Osteoblast (primary cell): ENCODE results near the gene GRID1. TPM values are rescaled to one million over a fixed set of nuclear protein-coding genes. Genes with fewer than 3 reads are reported as not detected.

Source experiments
- DNase-seq: peaks from one replicate; pipeline ENCODE4 v3.0.0; 2011; ENCODE audit warnings: low spot score, mixed read lengths; ENCODE audit not compliant: insufficient read length; ENCODE audit errors: missing footprints
- H2AFZ ChIP-seq: 2 replicates; pipeline ENCODE4 v1.6.0; 2011; ENCODE audit warnings: mild to moderate bottlenecking, low read length
- H3K27ac ChIP-seq: 2 replicates; pipeline ENCODE4 v1.5.1; 2011; ENCODE audit warnings: mild to moderate bottlenecking, low read depth, low read length, moderate library complexity
- H3K27me3 ChIP-seq: 2 replicates; pipeline ENCODE4 v1.6.0; 2012; ENCODE audit warnings: mild to moderate bottlenecking, control low read depth, inconsistent platforms, low read length, moderate library complexity; ENCODE audit not compliant: insufficient read depth
- H3K36me3 ChIP-seq: 2 replicates; pipeline ENCODE4 v1.5.1; 2011; ENCODE audit warnings: mild to moderate bottlenecking, low read length, control low read depth, moderate library complexity; ENCODE audit not compliant: insufficient read depth
- H3K4me1 ChIP-seq: 2 replicates; pipeline ENCODE4 v1.5.1; 2011; ENCODE audit warnings: mild to moderate bottlenecking, low read length, control low read depth, moderate library complexity; ENCODE audit not compliant: insufficient read depth
- H3K4me2 ChIP-seq: 2 replicates; pipeline ENCODE4 v1.6.0; 2011; ENCODE audit warnings: mild to moderate bottlenecking, low read length; ENCODE audit not compliant: insufficient read depth
- H3K4me3 ChIP-seq: fragments of 200-600 bp; sonication (generic); 3 replicates; pipeline ENCODE4 v1.5.1; 2012; ENCODE audit warnings: mild to moderate bottlenecking, low read length, inconsistent platforms; ENCODE audit not compliant: insufficient read depth
- H3K79me2 ChIP-seq: 2 replicates; pipeline ENCODE4 v1.6.0; 2012; ENCODE audit warnings: mild to moderate bottlenecking, low read length, control low read depth, inconsistent platforms; ENCODE audit not compliant: insufficient read depth
- H3K9me3 ChIP-seq: 2 replicates; pipeline ENCODE4 v1.5.1; 2011; ENCODE audit warnings: low read depth, low read length, control low read depth
- H4K20me1 ChIP-seq: 2 replicates; pipeline ENCODE4 v1.6.0; 2012; ENCODE audit warnings: mild to moderate bottlenecking, low read length, control low read depth; ENCODE audit not compliant: insufficient read depth
- CTCF ChIP-seq: IDR thresholded peaks from 2 replicates; pipeline ENCODE4 v1.5.1; 2011; ENCODE audit warnings: mild to moderate bottlenecking, low read depth, low read length, moderate library complexity; ENCODE audit errors: extremely low read depth
- total RNA-seq: library from RNA; depleted of rRNA; stranded (reverse); fragments of >200 nt; gene quantifications from 2 replicates; pipeline ENCODE4 v1.2.3, GENCODE V29; 2012

GRID1 gene
- total RNA-seq, 1 donor, result not detected

- Histone ChIP-seq H3K9me3 (no peaks in the 10 kb centered on the region), H2AFZ (no peak overlapping the region), H4K20me1 (no peaks in the 10 kb centered on the region), H3K79me2 (no peaks in the 10 kb centered on the region), H3K4me3 (no peak overlapping the region), H3K36me3 (no peaks in the 10 kb centered on the region), H3K4me1 (no peaks in the 10 kb centered on the region), H3K27ac (no peak overlapping the region), H3K4me2 (no peak overlapping the region), H3K27me3 (no peaks in the 10 kb centered on the region)
- no peak for TF ChIP-seq CTCF
- DNase-seq, result no peak
Observed at GRCh38 chr10:86335257-86335656, 31.3 kb downstream of the GRID1 start.

- no peak overlapping the region for H2AFZ ChIP-seq
- TF ChIP-seq CTCF, result no peak
- DNase-seq, result peak; percentile 54
- no peaks in the 10 kb centered on the region for H3K9me3 ChIP-seq
- no peaks in the 10 kb centered on the region for H3K27me3 ChIP-seq
- H3K79me2 ChIP-seq, result no peaks in the 10 kb centered on the region
- H3K36me3 ChIP-seq, result no peaks in the 10 kb centered on the region
- H3K27ac ChIP-seq, result no peak overlapping the region
- no peaks in the 10 kb centered on the region for H4K20me1 ChIP-seq
- H3K4me1 ChIP-seq, result no peaks in the 10 kb centered on the region
- no peak overlapping the region for H3K4me3 ChIP-seq
- H3K4me2 ChIP-seq, result no peak overlapping the region
Observed at GRCh38 chr10:86334488-86335085, 32.0 kb downstream of the GRID1 start.

- no peak for TF ChIP-seq CTCF
- no peaks in the 10 kb centered on the region for H3K9me3 ChIP-seq
- no peaks in the 10 kb centered on the region for H3K27me3 ChIP-seq
- H4K20me1 ChIP-seq, result no peaks in the 10 kb centered on the region
- no peak for DNase-seq
- H3K79me2 ChIP-seq, result no peaks in the 10 kb centered on the region
- no peaks in the 10 kb centered on the region for H3K36me3 ChIP-seq
- H3K4me3 ChIP-seq, result no peak overlapping the region
- no peaks in the 10 kb centered on the region for H3K4me1 ChIP-seq
- H2AFZ ChIP-seq, result no peak overlapping the region
- no peak overlapping the region for H3K27ac ChIP-seq
- H3K4me2 ChIP-seq, result no peak overlapping the region
Observed at GRCh38 chr10:86333826-86334487, 32.6 kb downstream of the GRID1 start.

GRCh38 chr10:86331861-86332260 lies 34.7 kb downstream of the GRID1 start:
- Histone ChIP-seq H3K79me2 (no peaks in the 10 kb centered on the region), H3K9me3 (no peaks in the 10 kb centered on the region), H3K4me2 (no peak overlapping the region), H3K36me3 (no peaks in the 10 kb centered on the region), H3K27me3 (no peaks in the 10 kb centered on the region), H2AFZ (no peak overlapping the region), H3K4me1 (no peaks in the 10 kb centered on the region), H4K20me1 (no peaks in the 10 kb centered on the region), H3K27ac (no peak overlapping the region), H3K4me3 (no peak overlapping the region)
- no peak for TF ChIP-seq CTCF
- DNase-seq, result no peak
